ENCODE measurements around the gene TUBB6. TPM values are rescaled to one million over a fixed set of nuclear protein-coding genes. Genes with fewer than 3 reads are reported as not detected.
A peak's percentile ranks its signal among the peaks of the same experiment; 100 is the strongest.

TUBB6 gene
- total RNA-seq, 6 experiments from 2014 or later = 434 to 602 (median 568) TPM

DNA sequence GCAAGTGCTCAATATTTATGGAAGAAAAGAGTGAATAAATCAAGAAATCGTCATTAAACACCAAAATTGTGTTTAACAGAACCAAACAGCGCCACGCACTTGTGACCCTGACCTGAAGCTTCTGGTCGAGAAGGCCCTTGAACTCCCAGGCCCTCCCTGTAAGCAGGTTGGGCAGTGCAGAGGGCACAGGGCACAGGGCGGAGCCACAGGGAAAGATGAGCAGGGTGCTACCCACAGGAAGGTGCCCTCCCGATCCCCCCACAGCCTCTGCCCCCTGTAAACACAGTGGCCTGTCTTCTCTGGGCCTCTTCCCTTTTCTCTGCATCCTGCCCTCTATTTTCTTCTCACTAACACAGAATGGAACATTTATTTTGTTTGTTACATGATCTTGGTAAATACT is 16.9 kb upstream of the TUBB6 start:
- Mint-ChIP-seq H3K36me3 (ENCODE audit: low read depth) (no peaks in the 10 kb centered on the region), H3K4me3 (no peak overlapping the region), H3K9me3 (no peaks in the 10 kb centered on the region), H3K27ac (no peak overlapping the region), H3K4me1 (ENCODE audit: low read depth) (peaks cover 44% of the 10 kb centered on the region), H3K27me3 (ENCODE audit: insufficient read depth) (no peaks in the 10 kb centered on the region; the same call in 1 of the 2 replicates)
- TF ChIP-seq, protein P1, sequence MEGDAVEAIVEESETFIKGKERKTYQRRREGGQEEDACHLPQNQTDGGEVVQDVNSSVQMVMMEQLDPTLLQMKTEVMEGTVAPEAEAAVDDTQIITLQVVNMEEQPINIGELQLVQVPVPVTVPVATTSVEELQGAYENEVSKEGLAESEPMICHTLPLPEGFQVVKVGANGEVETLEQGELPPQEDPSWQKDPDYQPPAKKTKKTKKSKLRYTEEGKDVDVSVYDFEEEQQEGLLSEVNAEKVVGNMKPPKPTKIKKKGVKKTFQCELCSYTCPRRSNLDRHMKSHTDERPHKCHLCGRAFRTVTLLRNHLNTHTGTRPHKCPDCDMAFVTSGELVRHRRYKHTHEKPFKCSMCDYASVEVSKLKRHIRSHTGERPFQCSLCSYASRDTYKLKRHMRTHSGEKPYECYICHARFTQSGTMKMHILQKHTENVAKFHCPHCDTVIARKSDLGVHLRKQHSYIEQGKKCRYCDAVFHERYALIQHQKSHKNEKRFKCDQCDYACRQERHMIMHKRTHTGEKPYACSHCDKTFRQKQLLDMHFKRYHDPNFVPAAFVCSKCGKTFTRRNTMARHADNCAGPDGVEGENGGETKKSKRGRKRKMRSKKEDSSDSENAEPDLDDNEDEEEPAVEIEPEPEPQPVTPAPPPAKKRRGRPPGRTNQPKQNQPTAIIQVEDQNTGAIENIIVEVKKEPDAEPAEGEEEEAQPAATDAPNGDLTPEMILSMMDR (IDR thresholded peaks at IDR 0.05) = no peak
- DNase-seq = no peak

DNA sequence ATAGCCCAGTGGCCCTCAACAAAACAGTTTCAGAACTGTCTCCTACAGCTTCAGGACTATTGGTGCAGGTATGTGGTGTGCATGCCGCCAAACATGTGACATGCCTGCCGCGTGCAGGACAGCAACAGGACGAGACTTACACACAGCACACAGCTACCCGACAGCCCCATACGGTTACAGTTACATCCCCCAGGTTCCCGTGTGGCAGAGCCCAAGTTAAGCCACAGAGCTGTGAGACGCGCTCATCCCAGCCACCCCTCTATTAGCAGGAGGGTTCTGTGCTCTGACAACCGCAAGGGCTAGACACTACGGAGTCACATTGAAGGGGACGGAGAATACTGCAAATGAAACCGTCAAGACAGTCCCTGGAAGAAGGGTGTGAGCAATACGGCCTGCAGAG is 16.4 kb upstream of the TUBB6 start:
- Mint-ChIP-seq H3K27me3 (ENCODE audit: insufficient read depth) (no peaks in the 10 kb centered on the region; the same call in 1 of the 2 replicates), H3K4me1 (ENCODE audit: low read depth) (peaks cover 49% of the 10 kb centered on the region), H3K27ac (no peak overlapping the region), H3K36me3 (ENCODE audit: low read depth) (no peaks in the 10 kb centered on the region), H3K4me3 (no peak overlapping the region), H3K9me3 (no peaks in the 10 kb centered on the region)
- TF ChIP-seq, protein P1 (IDR thresholded peaks at IDR 0.05) = no peak
- DNase-seq = no peak

DNA sequence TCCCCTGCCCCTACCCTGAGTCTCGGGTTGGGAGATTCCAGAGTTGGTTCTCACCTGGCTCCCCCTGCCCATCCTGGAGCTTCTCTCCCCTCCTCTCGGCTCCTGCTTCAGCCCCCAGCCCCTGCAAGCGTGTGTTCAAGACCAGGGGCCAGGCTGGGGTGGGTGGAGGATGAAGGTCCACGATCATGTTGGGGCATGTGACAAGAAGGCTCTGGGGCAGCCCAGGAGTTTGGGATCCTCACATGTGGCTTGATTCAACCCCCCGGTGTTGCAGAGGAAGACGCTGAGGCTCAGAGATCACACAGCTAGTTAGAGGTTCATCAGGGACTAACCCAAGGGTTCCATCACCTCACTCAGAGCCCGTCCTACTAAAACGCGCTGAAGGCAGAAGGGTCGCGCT is 14.2 kb upstream of the TUBB6 start:
- DNase-seq = no peak
- Mint-ChIP-seq H3K9me3 (peaks cover 6% of the 10 kb centered on the region; the same call in 1 of the 2 replicates), H3K27ac (no peak overlapping the region), H3K36me3 (ENCODE audit: low read depth) (peaks cover 5% of the 10 kb centered on the region; the same call in 1 of the 2 replicates), H3K27me3 (ENCODE audit: insufficient read depth) (no peaks in the 10 kb centered on the region; the same call in none of the 2 replicates), H3K4me1 (ENCODE audit: low read depth) (peaks cover 50% of the 10 kb centered on the region), H3K4me3 (no peak overlapping the region)
- TF ChIP-seq, protein P1 (IDR thresholded peaks at IDR 0.05) = no peak

DNA sequence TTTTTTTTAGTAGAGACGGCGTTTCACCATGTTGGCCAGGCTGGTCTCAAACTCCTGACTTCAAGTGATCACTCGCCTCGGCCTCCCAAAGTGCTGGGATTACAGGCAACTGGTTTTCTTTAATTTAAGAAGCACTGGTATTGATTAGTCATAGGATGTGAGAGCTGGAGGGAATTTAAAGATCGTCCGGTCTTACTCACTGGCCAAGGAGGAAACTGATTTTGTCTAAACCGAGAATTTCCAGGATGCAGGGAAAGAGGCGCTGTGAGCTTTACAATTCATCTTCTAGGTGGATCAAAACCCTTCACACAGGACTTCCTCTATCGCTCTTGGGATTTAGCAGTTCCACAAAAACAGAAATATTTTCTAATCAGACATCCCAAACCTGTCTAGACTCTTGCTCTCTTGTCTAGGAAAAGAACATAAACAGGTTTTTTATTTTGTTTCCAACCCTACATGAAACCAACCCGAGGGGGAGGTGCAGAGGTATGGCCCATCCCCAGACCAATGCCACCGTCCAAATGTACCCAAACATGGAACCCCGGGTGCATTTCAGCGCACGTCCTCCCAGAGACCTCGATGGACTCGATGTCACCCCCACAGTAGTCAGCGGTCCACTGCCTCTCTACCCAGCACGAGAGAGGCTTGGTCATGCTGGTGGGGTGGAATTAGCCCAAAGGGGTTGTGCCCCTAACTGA is 12.5 kb upstream of the TUBB6 start:
- peaks cover 36% of the 10 kb centered on the region for H3K4me1 Mint-ChIP-seq (ENCODE audit: low read depth)
- H3K4me3 Mint-ChIP-seq = peak overlapping the region; percentile 45; the same call in 1 of the 2 replicates
- H3K36me3 Mint-ChIP-seq (ENCODE audit: low read depth) = peaks cover 5% of the 10 kb centered on the region; the same call in 1 of the 2 replicates
- peaks cover 6% of the 10 kb centered on the region; the same call in 1 of the 2 replicates for H3K9me3 Mint-ChIP-seq
- no peaks in the 10 kb centered on the region; the same call in none of the 2 replicates for H3K27me3 Mint-ChIP-seq (ENCODE audit: insufficient read depth)
- peak overlapping the region; percentile 91 for H3K27ac Mint-ChIP-seq
- TF ChIP-seq, protein P1 (IDR thresholded peaks at IDR 0.05) = no peak; the same call in 1 of the 2 replicates
- DNase-seq = peak; percentile 72

DNA sequence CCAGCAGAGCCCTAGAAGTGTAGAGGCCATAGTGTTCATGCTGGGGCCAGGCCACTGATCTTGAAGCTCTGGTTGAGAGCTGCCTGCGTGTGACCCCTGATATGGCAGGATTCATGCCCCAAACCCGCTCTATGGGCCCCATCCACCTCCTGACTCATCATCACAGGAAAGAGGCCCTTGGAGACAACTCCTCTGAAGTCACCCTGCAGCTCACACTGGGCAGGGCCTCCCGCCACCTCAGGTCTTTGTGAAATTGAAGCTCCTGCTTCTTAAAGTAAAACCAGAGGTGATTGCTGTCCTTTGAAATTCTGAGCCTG is 12.0 kb upstream of the TUBB6 start:
- peak overlapping the region; percentile 91 for H3K27ac Mint-ChIP-seq
- peak overlapping the region; percentile 53 for H3K4me3 Mint-ChIP-seq
- peak; percentile 65 for DNase-seq
- H3K36me3 Mint-ChIP-seq (ENCODE audit: low read depth) = peaks cover 5% of the 10 kb centered on the region; the same call in 1 of the 2 replicates
- H3K27me3 Mint-ChIP-seq (ENCODE audit: insufficient read depth) = no peaks in the 10 kb centered on the region; the same call in none of the 2 replicates
- TF ChIP-seq, protein P1 (IDR thresholded peaks at IDR 0.05) = no peak
- H3K9me3 Mint-ChIP-seq = peaks cover 6% of the 10 kb centered on the region; the same call in 1 of the 2 replicates
- H3K4me1 Mint-ChIP-seq (ENCODE audit: low read depth) = peaks cover 36% of the 10 kb centered on the region
